HepG2 (cell line): ENCODE results near the gene RREB1. TPM values are rescaled to one million over a fixed set of nuclear protein-coding genes. Genes with fewer than 3 reads are reported as not detected.

ENCODE experiments used
- GZF1 ChIP-seq: sonication (generic); formaldehyde crosslinking; IDR thresholded peaks from 2 replicates; pipeline ENCODE4 v1.5.1; 2020; ENCODE audit warnings: mild to moderate bottlenecking, missing genetic modification reagents
- HMGXB4 ChIP-seq, 2 experiments: sonication (generic) in 1 of 2; formaldehyde crosslinking in 1 of 2; IDR thresholded peaks; 2 replicates each; pipeline versions ENCODE4 v1.4.0 to v1.6.1; 2018 to 2020; ENCODE audit warnings: missing genetic modification reagents in 2 of 2, borderline replicate concordance in 1 of 2, low read depth in 1 of 2, mild to moderate bottlenecking in 1 of 2, missing biosample characterization in 1 of 2
- MED13 ChIP-seq: sonication (generic); formaldehyde crosslinking; IDR thresholded peaks from 2 replicates; pipeline ENCODE4 v1.5.0; 2020; ENCODE audit warnings: missing genetic modification reagents
- MTF2 ChIP-seq: sonication (generic); formaldehyde crosslinking; IDR thresholded peaks from 2 replicates; pipeline ENCODE4 v1.5.0; 2020; ENCODE audit warnings: missing genetic modification reagents, borderline replicate concordance
- ZNF121 ChIP-seq: sonication (generic); formaldehyde crosslinking; IDR thresholded peaks from 2 replicates; pipeline ENCODE4 v1.5.0; 2020; ENCODE audit warnings: mild to moderate bottlenecking, missing genetic modification reagents
- ZNF614 ChIP-seq: IDR thresholded peaks from 2 replicates; pipeline ENCODE4 v1.6.1; 2018; ENCODE audit warnings: missing biosample characterization, missing genetic modification reagents, inconsistent platforms, borderline replicate concordance
- ZNF646 ChIP-seq: sonication (generic); formaldehyde crosslinking; IDR thresholded peaks from 2 replicates; pipeline ENCODE4 v1.9.0; 2021; ENCODE audit warnings: mild to moderate bottlenecking, missing genetic modification reagents
- ZNF788 ChIP-seq: sonication (generic); formaldehyde crosslinking; IDR thresholded peaks from 2 replicates; pipeline ENCODE4 v1.5.0; 2020; ENCODE audit warnings: mild to moderate bottlenecking, missing genetic modification reagents, borderline replicate concordance
- polyA plus RNA-seq, 8 experiments: library from polyadenylated mRNA; depleted of rRNA in 3 of 8; stranded (reverse) in 7 of 8; unstranded in 1 of 8; fragments of >200 nt; fragmentation: Illumina TruSeq in 4 of 8; extraction: Trizol in 4 of 8; gene quantifications; 2 replicates each; pipeline versions ENCODE4 v1.2.1 to v1.2.3, GENCODE V29; 2011 to 2016; ENCODE audit warnings: low read depth in 4 of 8, missing spikeins in 1 of 8, mixed read lengths in 1 of 8; ENCODE audit not compliant: insufficient read depth in 1 of 8
- total RNA-seq, 5 experiments: library from RNA; depleted of rRNA; stranded (reverse); fragments of >200 nt; fragmentation: Illumina TruSeq; extraction: Trizol; gene quantifications; 2 replicates each; pipeline ENCODE4 v1.2.3, GENCODE V29; 2016; ENCODE audit warnings: low read depth in 1 of 5
- TF ChIP-seq, protein P1 (sequence below): sonication (generic); formaldehyde crosslinking; IDR thresholded peaks from 2 replicates; pipeline ENCODE4 v1.4.0; 2020; ENCODE audit warnings: missing genetic modification reagents
- TF ChIP-seq, protein P2 (sequence below): sonication (generic); formaldehyde crosslinking; IDR thresholded peaks from 2 replicates; pipeline ENCODE4 v1.4.0; 2020; ENCODE audit warnings: low read depth, mild to moderate bottlenecking, missing genetic modification reagents
- TF ChIP-seq, protein P3 (sequence below): sonication (generic); formaldehyde crosslinking; IDR thresholded peaks from 2 replicates; pipeline ENCODE4 v1.9.0; 2021; ENCODE audit warnings: missing genetic modification reagents, borderline replicate concordance
- TF ChIP-seq, protein P4 (sequence below): sonication (generic); formaldehyde crosslinking; IDR thresholded peaks from 2 replicates; pipeline ENCODE4 v1.9.0; 2022; ENCODE audit warnings: missing genetic modification reagents, mild to moderate bottlenecking, borderline replicate concordance

RREB1 gene
- total and polyA plus RNA-seq, 2 of the 13 experiments (the other 11 are each of a cell fraction or from before 2014, with no cell fraction given) = 6.1 to 23.2 TPM

- TF ChIP-seq, protein P1, sequence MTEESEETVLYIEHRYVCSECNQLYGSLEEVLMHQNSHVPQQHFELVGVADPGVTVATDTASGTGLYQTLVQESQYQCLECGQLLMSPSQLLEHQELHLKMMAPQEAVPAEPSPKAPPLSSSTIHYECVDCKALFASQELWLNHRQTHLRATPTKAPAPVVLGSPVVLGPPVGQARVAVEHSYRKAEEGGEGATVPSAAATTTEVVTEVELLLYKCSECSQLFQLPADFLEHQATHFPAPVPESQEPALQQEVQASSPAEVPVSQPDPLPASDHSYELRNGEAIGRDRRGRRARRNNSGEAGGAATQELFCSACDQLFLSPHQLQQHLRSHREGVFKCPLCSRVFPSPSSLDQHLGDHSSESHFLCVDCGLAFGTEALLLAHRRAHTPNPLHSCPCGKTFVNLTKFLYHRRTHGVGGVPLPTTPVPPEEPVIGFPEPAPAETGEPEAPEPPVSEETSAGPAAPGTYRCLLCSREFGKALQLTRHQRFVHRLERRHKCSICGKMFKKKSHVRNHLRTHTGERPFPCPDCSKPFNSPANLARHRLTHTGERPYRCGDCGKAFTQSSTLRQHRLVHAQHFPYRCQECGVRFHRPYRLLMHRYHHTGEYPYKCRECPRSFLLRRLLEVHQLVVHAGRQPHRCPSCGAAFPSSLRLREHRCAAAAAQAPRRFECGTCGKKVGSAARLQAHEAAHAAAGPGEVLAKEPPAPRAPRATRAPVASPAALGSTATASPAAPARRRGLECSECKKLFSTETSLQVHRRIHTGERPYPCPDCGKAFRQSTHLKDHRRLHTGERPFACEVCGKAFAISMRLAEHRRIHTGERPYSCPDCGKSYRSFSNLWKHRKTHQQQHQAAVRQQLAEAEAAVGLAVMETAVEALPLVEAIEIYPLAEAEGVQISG (CRISPR knock-in tag) = peak; percentile 73
- TF ChIP-seq, protein P2, sequence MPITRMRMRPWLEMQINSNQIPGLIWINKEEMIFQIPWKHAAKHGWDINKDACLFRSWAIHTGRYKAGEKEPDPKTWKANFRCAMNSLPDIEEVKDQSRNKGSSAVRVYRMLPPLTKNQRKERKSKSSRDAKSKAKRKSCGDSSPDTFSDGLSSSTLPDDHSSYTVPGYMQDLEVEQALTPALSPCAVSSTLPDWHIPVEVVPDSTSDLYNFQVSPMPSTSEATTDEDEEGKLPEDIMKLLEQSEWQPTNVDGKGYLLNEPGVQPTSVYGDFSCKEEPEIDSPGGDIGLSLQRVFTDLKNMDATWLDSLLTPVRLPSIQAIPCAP (CRISPR knock-in tag) = no peak
- TF ChIP-seq ZNF614 (CRISPR knock-in tag) (peak; percentile 78; the same call in 1 of the 2 replicates), ZNF121 (peak; percentile 69), MTF2 (CRISPR knock-in tag) (no peak), HMGXB4 (CRISPR knock-in tag; IDR thresholded peaks at IDR 0.05; ENCODE audit: borderline replicate concordance in 1 of 2, low read depth in 1 of 2) (peak; percentile 62 to 94; a peak in 3 of 4 replicates), ZNF646 (CRISPR knock-in tag) (peak; percentile 49; the same call in 1 of the 2 replicates), ZNF788 (CRISPR knock-in tag) (peak; percentile 76; the same call in 1 of the 2 replicates), MED13 (CRISPR knock-in tag) (0 out of 2 replicates have a peak, but pooled peaks have one; percentile 35), GZF1 (CRISPR knock-in tag) (no peak)
- TF ChIP-seq, protein P3, sequence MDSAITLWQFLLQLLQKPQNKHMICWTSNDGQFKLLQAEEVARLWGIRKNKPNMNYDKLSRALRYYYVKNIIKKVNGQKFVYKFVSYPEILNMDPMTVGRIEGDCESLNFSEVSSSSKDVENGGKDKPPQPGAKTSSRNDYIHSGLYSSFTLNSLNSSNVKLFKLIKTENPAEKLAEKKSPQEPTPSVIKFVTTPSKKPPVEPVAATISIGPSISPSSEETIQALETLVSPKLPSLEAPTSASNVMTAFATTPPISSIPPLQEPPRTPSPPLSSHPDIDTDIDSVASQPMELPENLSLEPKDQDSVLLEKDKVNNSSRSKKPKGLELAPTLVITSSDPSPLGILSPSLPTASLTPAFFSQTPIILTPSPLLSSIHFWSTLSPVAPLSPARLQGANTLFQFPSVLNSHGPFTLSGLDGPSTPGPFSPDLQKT (CRISPR knock-in tag) = no peak
- TF ChIP-seq, protein P4, sequence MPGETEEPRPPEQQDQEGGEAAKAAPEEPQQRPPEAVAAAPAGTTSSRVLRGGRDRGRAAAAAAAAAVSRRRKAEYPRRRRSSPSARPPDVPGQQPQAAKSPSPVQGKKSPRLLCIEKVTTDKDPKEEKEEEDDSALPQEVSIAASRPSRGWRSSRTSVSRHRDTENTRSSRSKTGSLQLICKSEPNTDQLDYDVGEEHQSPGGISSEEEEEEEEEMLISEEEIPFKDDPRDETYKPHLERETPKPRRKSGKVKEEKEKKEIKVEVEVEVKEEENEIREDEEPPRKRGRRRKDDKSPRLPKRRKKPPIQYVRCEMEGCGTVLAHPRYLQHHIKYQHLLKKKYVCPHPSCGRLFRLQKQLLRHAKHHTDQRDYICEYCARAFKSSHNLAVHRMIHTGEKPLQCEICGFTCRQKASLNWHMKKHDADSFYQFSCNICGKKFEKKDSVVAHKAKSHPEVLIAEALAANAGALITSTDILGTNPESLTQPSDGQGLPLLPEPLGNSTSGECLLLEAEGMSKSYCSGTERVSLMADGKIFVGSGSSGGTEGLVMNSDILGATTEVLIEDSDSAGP (CRISPR knock-in tag) = peak; percentile 72
These were observed 131.3 kb downstream of the RREB1 start (continued) for GRCh38 chr6:7238900-7239589.
